Measurements from ENCODE around the gene FNDC3B. TPM values are rescaled to one million over a fixed set of nuclear protein-coding genes. Genes with fewer than 3 reads are reported as not detected.
"Not testable (repeated sequence)": the region's sequence is repeated elsewhere in the genome, so short reads cannot be mapped to it uniquely, and the experiment has no call there.

Gene FNDC3B
- total and polyA plus RNA-seq, 5 experiments from 2014 or later = 6.5 to 20.6 (median 8.8) TPM

DNA sequence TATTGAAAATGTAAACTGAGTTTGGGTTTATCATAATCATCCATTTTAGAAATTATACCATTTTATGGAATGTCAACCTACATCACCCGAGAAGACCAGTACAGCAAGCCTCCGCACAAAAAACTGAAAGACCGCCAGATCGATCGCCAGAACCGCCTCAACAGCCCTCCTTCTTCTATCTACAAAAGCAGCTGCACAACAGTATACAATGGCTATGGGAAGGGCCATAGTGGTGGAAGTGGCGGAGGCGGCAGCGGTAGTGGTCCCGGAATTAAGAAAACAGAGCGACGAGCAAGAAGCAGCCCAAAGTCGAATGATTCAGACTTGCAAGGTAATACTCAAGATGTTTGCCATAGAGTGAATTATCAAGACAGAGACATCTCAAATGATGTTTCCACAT, 211.8 kb downstream of the FNDC3B start:
- DNase-seq (no peak), ATAC-seq (no peak)
- Mint-ChIP-seq H3K36me3 (peaks cover 12 to 49% (median 47%) of the 10 kb centered on the region in 3 donors), H3K27me3 (no peaks in the 10 kb centered on the region), H3K27ac (no peak overlapping the region), H3K4me1 (peaks cover 0 to 4% (median 1%) of the 10 kb centered on the region in 4 donors), H3K9me3 (no peaks in the 10 kb centered on the region), H3K4me3 (no peak overlapping the region)
- POLR2A ChIA-PET = no interaction called here

DNA sequence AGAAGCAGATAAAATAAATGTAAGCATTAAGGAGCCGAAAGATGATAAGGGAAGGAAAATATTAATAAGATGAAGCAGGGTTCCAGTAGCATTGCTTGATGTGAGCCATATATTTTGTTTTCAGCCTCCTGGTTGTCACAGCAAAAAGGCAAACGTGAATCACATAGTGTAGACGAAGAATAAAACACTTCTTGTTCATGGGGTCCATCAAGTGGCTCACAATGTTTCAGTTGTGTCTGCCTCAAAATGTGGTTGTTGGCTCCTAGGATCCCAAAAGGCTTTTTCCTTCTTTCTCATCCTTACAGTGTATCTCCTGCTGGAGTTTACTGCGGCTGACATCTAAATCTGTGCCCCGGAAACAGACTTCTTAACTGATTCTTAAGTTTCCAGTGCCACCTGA, 213.8 kb downstream of the FNDC3B start:
- Mint-ChIP-seq H3K4me1 (peaks cover 0 to 5% (median 0%) of the 10 kb centered on the region in 4 donors), H3K9me3 (no peaks in the 10 kb centered on the region), H3K36me3 (peaks cover 13 to 47% (median 39%) of the 10 kb centered on the region in 3 donors), H3K27ac (no peak overlapping the region), H3K4me3 (no peak overlapping the region), H3K27me3 (no peaks in the 10 kb centered on the region)
- ATAC-seq (no peak), DNase-seq (no peak)
- POLR2A ChIA-PET = no interaction called here

DNA sequence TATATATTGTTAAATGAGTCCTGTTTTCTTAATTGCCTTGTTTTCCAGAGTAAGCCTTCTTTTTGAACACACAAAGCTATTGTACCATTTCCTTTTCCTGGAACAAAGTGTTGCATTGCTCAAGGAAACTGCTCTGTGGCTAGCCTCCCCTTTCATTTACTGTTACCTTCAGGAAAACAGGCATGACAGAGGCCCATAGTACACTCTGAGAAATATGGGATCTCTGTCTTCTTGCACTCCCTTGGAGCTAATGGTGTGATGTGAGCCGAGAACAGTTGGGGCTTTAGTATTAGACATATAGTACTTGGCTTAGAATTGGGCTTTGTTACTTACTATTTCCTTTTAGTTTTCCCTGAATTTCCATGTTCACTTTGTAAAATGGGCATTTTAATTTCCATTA, 215.2 kb downstream of the FNDC3B start:
- Mint-ChIP-seq H3K4me3 (no peak overlapping the region), H3K27ac (no peak overlapping the region), H3K27me3 (no peaks in the 10 kb centered on the region), H3K36me3 (peaks cover 13 to 59% (median 48%) of the 10 kb centered on the region in 3 donors), H3K9me3 (no peaks in the 10 kb centered on the region), H3K4me1 (peaks cover 0 to 5% (median 0%) of the 10 kb centered on the region in 4 donors)
- no peak for DNase-seq
- POLR2A ChIA-PET = no interaction called here
- ATAC-seq = no peak

DNA sequence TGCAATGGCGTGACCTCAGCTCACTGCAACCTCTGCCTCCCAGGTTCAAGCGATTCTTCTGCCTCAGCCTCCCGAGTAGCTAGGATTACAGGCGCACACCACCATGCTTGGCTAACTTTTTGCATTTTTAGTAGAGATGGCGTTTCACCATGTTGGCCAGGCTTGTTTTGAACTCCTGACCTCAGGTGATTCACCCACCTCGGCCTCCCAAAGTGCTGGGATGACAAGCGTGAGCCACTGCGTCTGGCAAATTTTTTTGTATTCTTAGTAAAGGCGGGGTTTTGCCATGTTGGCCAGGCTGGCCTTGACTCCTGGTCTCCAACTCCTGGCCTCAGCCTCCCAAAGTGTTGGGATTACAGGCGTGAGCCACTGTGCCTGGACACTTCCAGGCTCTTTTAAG, 215.9 kb downstream of the FNDC3B start:
- H3K4me3 Mint-ChIP-seq, ATAC-seq, POLR2A ChIA-PET, H3K9me3 Mint-ChIP-seq, H3K4me1 Mint-ChIP-seq, DNase-seq, H3K27me3 Mint-ChIP-seq, H3K27ac Mint-ChIP-seq: not testable (repeated sequence)
- peaks cover 13 to 65% (median 53%) of the 10 kb centered on the region in 3 donors for H3K36me3 Mint-ChIP-seq

- POLR2A ChIA-PET = no interaction called here
- Mint-ChIP-seq H3K9me3 (no peaks in the 10 kb centered on the region), H3K4me3 (no peak overlapping the region), H3K36me3 (peaks cover 13 to 65% (median 53%) of the 10 kb centered on the region in 3 donors), H3K4me1 (peaks cover 0 to 5% (median 0%) of the 10 kb centered on the region in 4 donors), H3K27me3 (no peaks in the 10 kb centered on the region), H3K27ac (peak overlapping the region in 2 of 10 donors; percentile 7 to 40)
- DNase-seq = no peak
- no peak for ATAC-seq
Observed at GRCh38 chr3:172256101-172256734, 216.8 kb downstream of the FNDC3B start.

GRCh38 chr3:172257648-172258400, 218.4 kb downstream of the FNDC3B start:
- H3K4me1 Mint-ChIP-seq = peaks cover 0 to 5% (median 3%) of the 10 kb centered on the region in 4 donors
- H3K9me3 Mint-ChIP-seq = no peaks in the 10 kb centered on the region
- POLR2A ChIA-PET = no interaction called here
- no peaks in the 10 kb centered on the region for H3K27me3 Mint-ChIP-seq
- H3K36me3 Mint-ChIP-seq = peaks cover 8 to 64% (median 50%) of the 10 kb centered on the region in 3 donors
- no peak for ATAC-seq
- no peak overlapping the region for H3K4me3 Mint-ChIP-seq
- peak overlapping the region in 2 of 10 donors; percentile 32 to 57 for H3K27ac Mint-ChIP-seq
- DNase-seq = no peak

DNA sequence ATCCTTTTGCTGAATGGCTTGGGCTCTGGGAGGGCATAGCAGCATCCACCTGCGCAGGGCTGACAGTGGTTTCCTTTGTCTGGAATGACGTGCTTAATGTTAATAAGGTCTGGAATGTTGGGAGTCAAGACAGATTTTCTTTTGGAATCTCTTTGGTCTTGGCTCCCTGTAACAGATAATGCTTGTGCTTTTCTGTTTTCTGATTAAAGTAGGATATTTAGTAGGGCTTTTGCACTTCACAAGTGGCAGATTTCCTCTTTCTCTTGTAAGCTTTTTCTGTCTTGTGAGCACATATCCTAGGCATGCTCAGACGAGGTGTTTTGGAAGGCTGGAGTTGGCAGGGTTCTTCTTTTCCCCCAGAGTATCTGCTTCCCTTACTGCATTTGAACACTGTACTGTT, 219.2 kb downstream of the FNDC3B start:
- Mint-ChIP-seq H3K4me1 (peaks cover 0 to 5% (median 3%) of the 10 kb centered on the region in 4 donors), H3K27ac (no peak overlapping the region), H3K9me3 (no peaks in the 10 kb centered on the region), H3K27me3 (no peaks in the 10 kb centered on the region), H3K4me3 (no peak overlapping the region), H3K36me3 (peaks cover 8 to 65% (median 51%) of the 10 kb centered on the region in 3 donors)
- POLR2A ChIA-PET = no interaction called here
- DNase-seq (no peak), ATAC-seq (no peak)

DNA sequence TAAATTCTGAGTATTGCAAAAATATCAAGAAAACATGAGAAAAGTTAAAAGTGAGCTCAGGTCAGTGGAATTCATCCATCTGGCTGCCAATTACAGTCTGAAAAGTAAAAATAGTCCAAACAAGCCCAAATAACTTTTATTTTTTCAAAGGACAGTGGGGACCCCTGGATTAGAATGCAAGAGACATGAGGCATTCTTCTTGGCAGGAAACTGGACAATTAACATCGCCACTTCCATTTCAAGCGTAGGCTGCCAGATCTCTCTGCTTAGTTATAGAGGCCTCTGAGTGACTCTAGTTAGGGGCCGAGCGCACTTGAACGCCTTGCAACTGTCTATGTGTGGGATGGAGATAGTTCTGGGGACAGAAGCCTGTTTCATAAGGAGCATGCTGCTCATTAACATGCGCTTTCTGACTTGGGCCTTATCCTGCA, 219.7 kb downstream of the FNDC3B start:
- no peak for DNase-seq
- Mint-ChIP-seq H3K27me3 (no peaks in the 10 kb centered on the region), H3K4me1 (peaks cover 0 to 5% (median 3%) of the 10 kb centered on the region in 4 donors), H3K4me3 (no peak overlapping the region), H3K9me3 (no peaks in the 10 kb centered on the region), H3K27ac (no peak overlapping the region), H3K36me3 (peaks cover 8 to 64% (median 52%) of the 10 kb centered on the region in 3 donors)
- POLR2A ChIA-PET = no interaction called here
- no peak for ATAC-seq

- Mint-ChIP-seq H3K36me3 (peaks cover 8 to 67% (median 54%) of the 10 kb centered on the region in 3 donors), H3K4me1 (peaks cover 0 to 5% (median 3%) of the 10 kb centered on the region in 4 donors), H3K9me3 (no peaks in the 10 kb centered on the region), H3K27me3 (no peaks in the 10 kb centered on the region), H3K4me3 (no peak overlapping the region), H3K27ac (no peak overlapping the region)
- DNase-seq = no peak
- ATAC-seq = no peak
- POLR2A ChIA-PET = no interaction called here
Observed at GRCh38 chr3:172259726-172260248, 220.4 kb downstream of the FNDC3B start.

DNA sequence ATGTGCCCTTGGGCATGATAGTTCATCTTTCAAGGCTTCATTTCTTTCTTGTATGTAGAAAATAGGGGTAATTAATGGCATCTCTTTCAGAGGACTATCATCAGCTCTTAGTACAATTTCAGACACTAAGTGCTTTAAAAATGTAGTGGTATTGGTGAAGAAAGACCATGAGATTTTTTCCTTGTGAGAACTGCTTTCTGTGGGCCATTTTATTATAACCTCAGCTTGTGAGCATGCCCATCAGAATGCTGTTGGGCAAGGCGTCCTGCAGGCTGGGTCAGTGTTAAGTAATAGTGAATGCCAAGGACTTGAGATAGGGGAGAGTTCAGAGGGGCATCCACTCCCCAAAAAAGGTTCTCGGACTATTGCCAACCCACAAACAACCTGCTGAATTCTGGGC, 221.0 kb downstream of the FNDC3B start:
- no peaks in the 10 kb centered on the region for H3K27me3 Mint-ChIP-seq
- no peak overlapping the region for H3K4me3 Mint-ChIP-seq
- H3K36me3 Mint-ChIP-seq = peaks cover 8 to 68% (median 55%) of the 10 kb centered on the region in 3 donors
- DNase-seq = no peak
- no peak for ATAC-seq
- no peak overlapping the region for H3K27ac Mint-ChIP-seq
- peaks cover 0 to 5% (median 3%) of the 10 kb centered on the region in 4 donors for H3K4me1 Mint-ChIP-seq
- POLR2A ChIA-PET = no interaction called here
- H3K9me3 Mint-ChIP-seq = no peaks in the 10 kb centered on the region

DNA sequence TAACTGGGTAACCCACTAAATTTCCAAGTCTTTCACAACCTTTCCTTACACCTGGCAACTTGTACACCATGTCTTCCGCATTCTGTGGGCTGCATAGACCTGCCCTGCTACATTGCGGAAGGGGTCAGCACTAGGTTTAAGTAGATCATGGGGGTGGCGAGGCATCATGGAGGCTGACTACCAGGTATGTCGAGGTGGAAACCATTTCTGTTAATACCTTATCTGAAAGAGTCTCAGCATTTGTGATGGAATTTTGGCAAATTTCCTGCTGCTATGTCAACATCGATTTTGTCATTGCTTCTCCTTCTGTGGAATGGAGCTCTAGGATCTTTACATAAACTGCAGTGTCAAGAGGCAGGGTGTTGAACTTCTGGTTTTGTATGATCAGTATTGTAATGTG, 221.7 kb downstream of the FNDC3B start:
- DNase-seq = no peak
- Mint-ChIP-seq H3K4me3 (no peak overlapping the region), H3K4me1 (peaks cover 0 to 4% (median 3%) of the 10 kb centered on the region in 4 donors), H3K27me3 (no peaks in the 10 kb centered on the region), H3K27ac (no peak overlapping the region), H3K36me3 (peaks cover 6 to 69% (median 58%) of the 10 kb centered on the region in 3 donors), H3K9me3 (no peaks in the 10 kb centered on the region)
- POLR2A ChIA-PET = no interaction called here
- no peak for ATAC-seq

- H3K36me3 Mint-ChIP-seq = peaks cover 6 to 74% (median 57%) of the 10 kb centered on the region in 3 donors
- no peak overlapping the region for H3K4me3 Mint-ChIP-seq
- POLR2A ChIA-PET = no interaction called here
- no peaks in the 10 kb centered on the region for H3K27me3 Mint-ChIP-seq
- peaks cover 0 to 7% (median 1%) of the 10 kb centered on the region in 4 donors for H3K4me1 Mint-ChIP-seq
- no peak overlapping the region for H3K27ac Mint-ChIP-seq
- DNase-seq (no peak), ATAC-seq (no peak)
- H3K9me3 Mint-ChIP-seq = no peaks in the 10 kb centered on the region
Observed at GRCh38 chr3:172262991-172263608, 223.7 kb downstream of the FNDC3B start.

Data from naive thymus-derived CD8-positive, alpha-beta T cell (primary cell).